RPMI7951 (cell line): ENCODE data around the gene POLE2. TPM values are rescaled to one million over a fixed set of nuclear protein-coding genes. Genes with fewer than 3 reads are reported as not detected.
A peak's percentile ranks its signal among the peaks of the same experiment; 100 is the strongest.
"Not testable (repeated sequence)": the region's sequence is repeated elsewhere in the genome, so short reads cannot be mapped to it uniquely, and the experiment has no call there.

Experiments used
- DNase-seq: peaks from one replicate; pipeline ENCODE4 v3.0.0-alpha.2; 2012; ENCODE audit warnings: low read depth
- total RNA-seq: library from RNA; depleted of rRNA; stranded (reverse); fragments of >200 nt; shearing (Covaris generic); gene quantifications from 2 replicates; pipeline ENCODE4 v1.2.3, GENCODE V29; 2014; rRNA removed

POLE2 gene
- total RNA-seq, 1 experiment from 2014 or later = 56.2 TPM

GRCh38 chr14:49619730-49620129 is 68.3 kb downstream of the POLE2 start:
- no peak for DNase-seq

GRCh38 chr14:49619273-49619672 is 68.7 kb downstream of the POLE2 start:
- not testable (repeated sequence) for DNase-seq

GRCh38 chr14:49617852-49618519 is 70.0 kb downstream of the POLE2 start:
- DNase-seq = no peak

- no peak for DNase-seq
Observed at GRCh38 chr14:49615776-49616175, 72.2 kb downstream of the POLE2 start.

GRCh38 chr14:49614196-49614595 is 73.8 kb downstream of the POLE2 start:
- no peak for DNase-seq

- DNase-seq = no peak
Observed at GRCh38 chr14:49612671-49613070, 75.3 kb downstream of the POLE2 start.

GRCh38 chr14:49612251-49612650 is 75.8 kb downstream of the POLE2 start:
- DNase-seq = no peak

GRCh38 chr14:49607583-49607982 is 80.4 kb downstream of the POLE2 start:
- DNase-seq = no peak

- peak; percentile 85 for DNase-seq
Observed at GRCh38 chr14:49598485-49599300, 89.3 kb downstream of the POLE2 start, which contains the start of gene LRR1. LRR1 (plus strand) TSS chr14:49598940; CDS start chr14:49599021, 81 bp downstream.

GRCh38 chr14:49598189-49598484 is 89.9 kb downstream of the POLE2 start:
- no peak for DNase-seq

- peak; percentile 28 for DNase-seq
Observed at GRCh38 chr14:49594347-49595091, 93.5 kb downstream of the POLE2 start.

Other genes with a start within 250 kb of the POLE2 start
- 6,949 and 8,220 TPM in 2 replicates for gene RPS29, start 101.8 kb downstream of the POLE2 start, total RNA-seq
- 40.1 and 47.7 TPM in 2 replicates for gene LRR1, start 89.3 kb downstream of the POLE2 start, total RNA-seq
- gene RPL36AL, start 67.6 kb downstream of the POLE2 start, total RNA-seq = 287 and 313 TPM in 2 replicates
- 62.2 and 73.3 TPM in 2 replicates for gene MGAT2, start 67.4 kb downstream of the POLE2 start, total RNA-seq
- gene DNAAF2, start 53.0 kb downstream of the POLE2 start, total RNA-seq = 11.7 and 12.1 TPM in 2 replicates
- gene KLHDC1, start 4.9 kb upstream of the POLE2 start, total RNA-seq = 1.5 and 1.6 TPM in 2 replicates
- gene KLHDC2, start 79.9 kb upstream of the POLE2 start, total RNA-seq = 56.1 and 58.5 TPM in 2 replicates
- 31.4 and 49.5 TPM in 2 replicates for gene NEMF, start 164.6 kb upstream of the POLE2 start, total RNA-seq
- 48.4 and 51.5 TPM in 2 replicates for gene ARF6, start 204.9 kb upstream of the POLE2 start, total RNA-seq